ENCODE data around the gene TIMM8B. TPM values are rescaled to one million over a fixed set of nuclear protein-coding genes. Genes with fewer than 3 reads are reported as not detected.

The TIMM8B gene
- total and polyA plus RNA-seq, 2 donors: 81.6 to 105 TPM

DNA sequence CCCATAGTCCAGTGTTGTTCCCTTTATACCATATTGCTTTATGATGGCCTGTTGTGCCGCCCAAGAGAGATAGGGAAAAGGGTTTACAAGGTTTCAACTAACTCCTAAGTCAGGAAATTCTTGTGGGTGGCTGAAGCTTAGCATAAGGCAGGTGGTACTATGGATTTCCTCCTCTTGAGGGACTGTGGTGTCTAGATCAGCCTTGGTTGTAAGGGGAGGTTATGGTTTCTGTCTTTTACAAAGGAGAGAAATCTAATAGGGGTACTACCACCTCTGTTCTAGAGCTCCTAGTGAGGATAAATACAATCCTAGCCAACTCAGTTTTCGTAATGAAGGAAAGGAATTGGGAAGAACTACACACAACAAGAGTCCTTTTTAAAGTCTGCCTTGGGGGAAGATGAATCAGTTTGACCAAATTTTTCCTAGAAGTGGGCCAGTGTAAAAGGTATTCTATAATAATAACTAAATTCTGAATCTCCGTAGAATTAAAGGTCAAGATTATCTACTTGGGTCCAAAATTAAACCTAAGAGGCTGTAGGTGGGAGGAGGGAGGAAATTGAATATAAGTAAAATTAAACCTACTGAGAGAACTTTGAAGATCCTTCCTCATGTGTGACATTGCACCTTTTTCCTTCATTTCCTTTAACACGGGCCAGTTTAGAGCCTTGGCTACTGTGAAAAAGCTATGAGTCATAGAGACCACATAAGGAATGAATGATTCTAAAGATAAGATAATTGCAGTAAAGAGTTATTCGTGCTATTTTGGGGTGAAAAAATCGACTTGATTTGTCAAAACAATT is 44.2 kb downstream of the TIMM8B start:
- Histone ChIP-seq H3K36me3 (ENCODE audit: control insufficient read depth in 2 of 2, insufficient read depth in 2 of 2, low read length in 1 of 2) (peaks cover 18 to 42% of the 10 kb centered on the region in 2 donors), H3K4me1 (ENCODE audit: control insufficient read depth in 2 of 2, insufficient read depth in 2 of 2, low read length in 2 of 2) (no peaks in the 10 kb centered on the region), H3K4me3 (ENCODE audit: low read length in 2 of 2) (no peak overlapping the region), H3K27ac (ENCODE audit: low read depth in 1 of 2, low read length in 1 of 2) (no peak overlapping the region), H3K9me3 (ENCODE audit: control insufficient read depth in 2 of 2, insufficient read depth in 1 of 2, low read length in 1 of 2) (no peaks in the 10 kb centered on the region), H3K27me3 (ENCODE audit: control insufficient read depth in 2 of 2, insufficient read depth in 1 of 2, low read length in 1 of 2) (no peaks in the 10 kb centered on the region)
- 62% methylated on average over 6 of the region's 6 CpGs for WGBS
- no peak for DNase-seq (ENCODE audit: low read depth in 6 of 9, low spot score in 9 of 9)

DNA sequence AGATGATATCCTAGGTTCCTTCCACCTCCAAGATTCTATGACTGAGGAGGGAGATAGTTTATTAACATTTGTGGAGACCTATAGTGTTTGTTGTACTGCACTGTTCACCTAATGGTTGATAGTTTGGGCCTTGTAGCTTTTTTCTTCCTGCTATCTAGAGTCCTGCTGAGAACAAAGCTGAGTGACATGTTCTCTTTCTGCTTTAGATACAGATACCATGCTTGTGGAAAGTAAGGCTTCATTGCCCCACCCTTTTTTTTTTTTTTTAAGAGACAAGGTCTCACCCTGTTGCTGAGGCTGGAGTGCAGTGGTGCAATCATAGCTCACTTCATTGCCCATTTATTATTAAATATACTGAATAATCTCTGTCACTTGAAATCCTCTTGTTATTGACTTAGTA is 49.0 kb downstream of the TIMM8B start:
- H3K27ac ChIP-seq (ENCODE audit: low read depth in 1 of 2, low read length in 1 of 2): no peak overlapping the region
- peaks cover 21 to 36% of the 10 kb centered on the region in 2 donors for H3K36me3 ChIP-seq (ENCODE audit: control insufficient read depth in 2 of 2, insufficient read depth in 2 of 2, low read length in 1 of 2)
- no peaks in the 10 kb centered on the region for H3K4me1 ChIP-seq (ENCODE audit: control insufficient read depth in 2 of 2, insufficient read depth in 2 of 2, low read length in 2 of 2)
- no peaks in the 10 kb centered on the region for H3K27me3 ChIP-seq (ENCODE audit: control insufficient read depth in 2 of 2, insufficient read depth in 1 of 2, low read length in 1 of 2)
- no peak overlapping the region for H3K4me3 ChIP-seq (ENCODE audit: low read length in 2 of 2)
- DNase-seq (ENCODE audit: low read depth in 6 of 9, low spot score in 9 of 9): no peak
- no peaks in the 10 kb centered on the region for H3K9me3 ChIP-seq (ENCODE audit: control insufficient read depth in 2 of 2, insufficient read depth in 1 of 2, low read length in 1 of 2)

Other genes with a start within 250 kb of the TIMM8B start
- 22.7 TPM for gene ALG9, start 215.2 kb downstream of the TIMM8B start, total RNA-seq
- gene ALG9, start 215.2 kb downstream of the TIMM8B start, polyA plus RNA-seq: 31.0 TPM
- 3.7 TPM for gene FDXACB1, start 207.6 kb downstream of the TIMM8B start, total RNA-seq
- gene FDXACB1, start 207.6 kb downstream of the TIMM8B start, polyA plus RNA-seq: 4.5 TPM
- 24.0 TPM for gene CFAP68, start 207.2 kb downstream of the TIMM8B start, total RNA-seq
- 36.4 TPM for gene CFAP68, start 207.2 kb downstream of the TIMM8B start, polyA plus RNA-seq
- gene CRYAB, start 175.0 kb downstream of the TIMM8B start, total RNA-seq: 4.2 TPM
- 116 TPM for gene CRYAB, start 175.0 kb downstream of the TIMM8B start, polyA plus RNA-seq
- gene HSPB2, start 174.0 kb downstream of the TIMM8B start, total RNA-seq: 0.19 TPM
- 2.4 TPM for gene HSPB2, start 174.0 kb downstream of the TIMM8B start, polyA plus RNA-seq
- gene C11orf52, start 167.8 kb downstream of the TIMM8B start, total RNA-seq: 1.3 TPM
- gene C11orf52, start 167.8 kb downstream of the TIMM8B start, polyA plus RNA-seq: 3.6 TPM
- 2.8 TPM for gene DIXDC1, start 149.4 kb downstream of the TIMM8B start, total RNA-seq
- 2.8 TPM for gene DIXDC1, start 149.4 kb downstream of the TIMM8B start, polyA plus RNA-seq
- 28.8 TPM for gene DLAT, start 61.3 kb downstream of the TIMM8B start, total RNA-seq
- 13.3 TPM for gene DLAT, start 61.3 kb downstream of the TIMM8B start, polyA plus RNA-seq
- 1.6 TPM for gene PIH1D2, start 12.7 kb downstream of the TIMM8B start, total RNA-seq
- gene PIH1D2, start 12.7 kb downstream of the TIMM8B start, polyA plus RNA-seq: 1.4 TPM
- 27.0 TPM for gene NKAPD1, start 12.5 kb downstream of the TIMM8B start, total RNA-seq
- 23.3 TPM for gene NKAPD1, start 12.5 kb downstream of the TIMM8B start, polyA plus RNA-seq
- gene SDHD, start 117 bp upstream of the TIMM8B start, total RNA-seq: 95.1 TPM
- 132 TPM for gene SDHD, start 117 bp upstream of the TIMM8B start, polyA plus RNA-seq
- gene IL18, start 77.3 kb upstream of the TIMM8B start, total RNA-seq: 7.3 TPM
- 22.4 TPM for gene IL18, start 77.3 kb upstream of the TIMM8B start, polyA plus RNA-seq
- 0.09 TPM for gene TEX12, start 80.6 kb upstream of the TIMM8B start, total RNA-seq
- 0.37 TPM for gene TEX12, start 80.6 kb upstream of the TIMM8B start, polyA plus RNA-seq
- 1.4 TPM for gene BCO2, start 88.8 kb upstream of the TIMM8B start, total RNA-seq
- gene BCO2, start 88.8 kb upstream of the TIMM8B start, polyA plus RNA-seq: 5.5 TPM
- 18.7 TPM for gene PTS, start 139.7 kb upstream of the TIMM8B start, total RNA-seq
- 42.4 TPM for gene PTS, start 139.7 kb upstream of the TIMM8B start, polyA plus RNA-seq
- 0.09 TPM for gene PLET1, start 174.1 kb upstream of the TIMM8B start, total RNA-seq
- gene PLET1, start 174.1 kb upstream of the TIMM8B start, polyA plus RNA-seq: 0.23 TPM